Measurements from ENCODE around the gene FUBP3.

- TF ChIP-seq, protein P1, sequence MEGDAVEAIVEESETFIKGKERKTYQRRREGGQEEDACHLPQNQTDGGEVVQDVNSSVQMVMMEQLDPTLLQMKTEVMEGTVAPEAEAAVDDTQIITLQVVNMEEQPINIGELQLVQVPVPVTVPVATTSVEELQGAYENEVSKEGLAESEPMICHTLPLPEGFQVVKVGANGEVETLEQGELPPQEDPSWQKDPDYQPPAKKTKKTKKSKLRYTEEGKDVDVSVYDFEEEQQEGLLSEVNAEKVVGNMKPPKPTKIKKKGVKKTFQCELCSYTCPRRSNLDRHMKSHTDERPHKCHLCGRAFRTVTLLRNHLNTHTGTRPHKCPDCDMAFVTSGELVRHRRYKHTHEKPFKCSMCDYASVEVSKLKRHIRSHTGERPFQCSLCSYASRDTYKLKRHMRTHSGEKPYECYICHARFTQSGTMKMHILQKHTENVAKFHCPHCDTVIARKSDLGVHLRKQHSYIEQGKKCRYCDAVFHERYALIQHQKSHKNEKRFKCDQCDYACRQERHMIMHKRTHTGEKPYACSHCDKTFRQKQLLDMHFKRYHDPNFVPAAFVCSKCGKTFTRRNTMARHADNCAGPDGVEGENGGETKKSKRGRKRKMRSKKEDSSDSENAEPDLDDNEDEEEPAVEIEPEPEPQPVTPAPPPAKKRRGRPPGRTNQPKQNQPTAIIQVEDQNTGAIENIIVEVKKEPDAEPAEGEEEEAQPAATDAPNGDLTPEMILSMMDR (IDR thresholded peaks at IDR 0.05) = no peak
- TF ChIP-seq POLR2A (IDR thresholded peaks at IDR 0.05; ENCODE audit: low read depth) (no peak), EP300 (IDR thresholded peaks at IDR 0.05) (no peak), POLR2AphosphoS5 (IDR thresholded peaks at IDR 0.05) (no peak)
These were observed 54.9 kb downstream of the FUBP3 start for GRCh38 chr9:130634191-130634768.
